Breast epithelium (tissue), 4 donors: ENCODE results near the gene PDE10A. TPM values are rescaled to one million over a fixed set of nuclear protein-coding genes. Genes with fewer than 3 reads are reported as not detected.

ENCODE experiments used
- DNase-seq, 2 donors: peaks; one replicate each; pipeline ENCODE4 v3.0.0-alpha.2; 2019; ENCODE audit warnings: low spot score in 2 of 2
- H3K27ac ChIP-seq, 2 donors: fragments of 200-600 bp; sonication (generic) in 1 of 2; one replicate each; pipeline ENCODE4 v1.5.1; 2016 to 2019; ENCODE audit warnings: mild to moderate bottlenecking in 1 of 2
- H3K27me3 ChIP-seq, 2 donors: fragments of 200-600 bp; sonication (generic) in 1 of 2; one replicate each; pipeline versions ENCODE4 v1.5.1 to v1.6.0; 2017 to 2019; ENCODE audit warnings: control low read depth in 1 of 2, mild to moderate bottlenecking in 1 of 2
- H3K36me3 ChIP-seq: fragments of 200-600 bp; one replicate; pipeline ENCODE4 v1.5.1; 2019
- H3K4me1 ChIP-seq, 2 donors: fragments of 200-600 bp; sonication (generic); one replicate each; pipeline ENCODE4 v1.5.1; 2016 to 2019; ENCODE audit warnings: control low read depth in 1 of 2
- H3K4me3 ChIP-seq, 3 donors: fragments of 200-600 bp; sonication (generic); 1 replicate in 2 of 3; 2 replicates in 1 of 3; pipeline ENCODE4 v1.5.1; 2016 to 2019; ENCODE audit warnings: mild to moderate bottlenecking in 3 of 3, moderate library complexity in 2 of 3
- H3K9me3 ChIP-seq, 2 donors: fragments of 200-600 bp; sonication (generic) in 1 of 2; one replicate each; pipeline ENCODE4 v1.5.1; 2016 to 2019; ENCODE audit warnings: control low read depth in 1 of 2
- POLR2A ChIP-seq: fragments of 450-650 bp; IDR thresholded peaks from one replicate; pipeline ENCODE4 v1.6.1; 2016; ENCODE audit warnings: antibody characterized with exemption, mild to moderate bottlenecking, moderate library complexity
- POLR2AphosphoS5 ChIP-seq, 3 donors: sonication (generic); formaldehyde crosslinking; IDR thresholded peaks; one replicate each; pipeline ENCODE4 v1.6.1; 2017; ENCODE audit warnings: antibody characterized with exemption in 3 of 3
- intact Hi-C: fragments of 100-400 bp; cut with DNase I; formaldehyde crosslinking; loops from one replicate; pipeline ENCODE4 v1.15.1; 2023; ENCODE audit warnings: low total_unique reads
- total RNA-seq, 3 donors: library from RNA; depleted of rRNA; stranded (reverse); fragments of >200 nt; gene quantifications; one replicate each; pipeline ENCODE4 v1.1.0, GENCODE V29; 2016
- TF ChIP-seq, protein P1 (sequence below), 3 donors: fragments of 450-650 bp; IDR thresholded peaks; one replicate each; pipeline ENCODE4 v1.5.1; 2016 to 2017; ENCODE audit warnings: antibody characterized with exemption in 3 of 3, mild to moderate bottlenecking in 3 of 3, moderate library complexity in 3 of 3

Gene PDE10A
- total RNA-seq, 3 donors from 2014 or later, result 2.7 to 22.0 (median 12.6) TPM

GRCh38 chr6:165664559-165665383, 1.7 kb upstream of the PDE10A start:
- intact Hi-C loops, result no loop called here
- Histone ChIP-seq H3K4me1 (peaks cover 8 to 10% of the 10 kb centered on the region in 2 donors), H3K4me3 (peak overlapping the region in 1 of 3 donors; percentile 80), H3K36me3 (no peaks in the 10 kb centered on the region), H3K27me3 (peaks cover 0 to 59% of the 10 kb centered on the region in 2 donors), H3K9me3 (no peaks in the 10 kb centered on the region), H3K27ac (no peak overlapping the region)
- DNase-seq, result no peak
- TF ChIP-seq POLR2A (no peak), POLR2AphosphoS5 (IDR thresholded peaks at IDR 0.05) (no peak)
- TF ChIP-seq, protein P1, sequence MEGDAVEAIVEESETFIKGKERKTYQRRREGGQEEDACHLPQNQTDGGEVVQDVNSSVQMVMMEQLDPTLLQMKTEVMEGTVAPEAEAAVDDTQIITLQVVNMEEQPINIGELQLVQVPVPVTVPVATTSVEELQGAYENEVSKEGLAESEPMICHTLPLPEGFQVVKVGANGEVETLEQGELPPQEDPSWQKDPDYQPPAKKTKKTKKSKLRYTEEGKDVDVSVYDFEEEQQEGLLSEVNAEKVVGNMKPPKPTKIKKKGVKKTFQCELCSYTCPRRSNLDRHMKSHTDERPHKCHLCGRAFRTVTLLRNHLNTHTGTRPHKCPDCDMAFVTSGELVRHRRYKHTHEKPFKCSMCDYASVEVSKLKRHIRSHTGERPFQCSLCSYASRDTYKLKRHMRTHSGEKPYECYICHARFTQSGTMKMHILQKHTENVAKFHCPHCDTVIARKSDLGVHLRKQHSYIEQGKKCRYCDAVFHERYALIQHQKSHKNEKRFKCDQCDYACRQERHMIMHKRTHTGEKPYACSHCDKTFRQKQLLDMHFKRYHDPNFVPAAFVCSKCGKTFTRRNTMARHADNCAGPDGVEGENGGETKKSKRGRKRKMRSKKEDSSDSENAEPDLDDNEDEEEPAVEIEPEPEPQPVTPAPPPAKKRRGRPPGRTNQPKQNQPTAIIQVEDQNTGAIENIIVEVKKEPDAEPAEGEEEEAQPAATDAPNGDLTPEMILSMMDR (IDR thresholded peaks at IDR 0.05), result no peak

DNA sequence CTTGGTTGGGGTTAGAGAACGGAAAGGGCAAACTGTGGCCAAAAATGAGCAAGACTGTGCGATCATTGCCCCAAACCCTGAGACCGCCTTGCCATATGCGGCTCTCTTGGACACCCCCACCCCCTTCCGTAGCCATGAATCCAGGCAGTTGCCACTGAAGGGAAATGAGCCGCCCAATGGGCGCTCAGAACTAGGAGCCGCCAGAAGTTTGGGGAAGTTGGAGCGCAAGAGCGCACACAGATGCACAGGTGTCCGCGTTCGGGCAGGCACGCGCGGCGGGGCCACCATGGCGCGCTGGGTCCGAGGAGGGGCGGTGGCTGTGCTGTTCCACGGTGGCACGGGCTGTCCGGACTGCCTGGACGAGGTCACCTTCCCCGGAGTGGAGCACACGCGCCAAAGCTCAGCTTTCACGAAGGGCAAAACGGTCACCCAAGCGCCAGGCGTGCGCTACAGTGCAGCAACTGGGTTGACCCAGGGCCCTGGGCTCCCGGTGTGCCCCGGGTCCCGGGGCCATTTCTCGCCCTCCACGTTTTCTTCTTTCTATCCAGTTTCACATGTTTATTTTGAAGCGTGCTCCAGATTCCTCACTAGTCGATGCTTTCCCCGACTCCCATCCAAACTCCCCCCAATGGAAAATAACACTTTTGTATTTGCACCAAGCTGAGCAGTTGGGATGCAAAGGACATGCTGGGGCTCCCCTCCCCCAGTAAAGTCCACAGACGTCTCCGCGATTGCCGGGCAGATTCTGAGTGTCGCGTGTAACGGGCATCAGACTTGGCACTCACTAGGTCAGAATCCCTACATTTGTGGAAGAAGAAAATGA, 906 bp upstream of the PDE10A start:
- Histone ChIP-seq H3K27me3 (peaks cover 0 to 65% of the 10 kb centered on the region in 2 donors), H3K4me3 (peak overlapping the region; percentile 59 to 80 (median 66))
- intact Hi-C loops, result no loop called here

GRCh38 chr6:165663377-165663735, 315 bp upstream of the PDE10A start:
- Histone ChIP-seq H3K4me3 (peak overlapping the region; percentile 59 to 80 (median 66)), H3K27me3 (peaks cover 0 to 68% of the 10 kb centered on the region in 2 donors), H3K36me3 (no peaks in the 10 kb centered on the region), H3K27ac (peak overlapping the region in 1 of 2 donors; percentile 70), H3K4me1 (peaks cover 8 to 10% of the 10 kb centered on the region in 2 donors), H3K9me3 (no peaks in the 10 kb centered on the region)
- DNase-seq, result no peak
- intact Hi-C loops, result no loop called here
- TF ChIP-seq POLR2AphosphoS5 (IDR thresholded peaks at IDR 0.05), result no peak
- TF ChIP-seq, protein P1 (IDR thresholded peaks at IDR 0.05), result no peak
- TF ChIP-seq POLR2A, result no peak

More for the DNA sequence above, 906 bp upstream of the PDE10A start:
- no peaks in the 10 kb centered on the region for H3K9me3 ChIP-seq
- no peaks in the 10 kb centered on the region for H3K36me3 ChIP-seq
- H3K27ac ChIP-seq, result peak overlapping the region in 1 of 2 donors; percentile 70
- TF ChIP-seq POLR2AphosphoS5 (IDR thresholded peaks at IDR 0.05) (no peak), POLR2A (no peak)
- TF ChIP-seq, protein P1 (IDR thresholded peaks at IDR 0.05), result no peak
- peaks cover 8 to 10% of the 10 kb centered on the region in 2 donors for H3K4me1 ChIP-seq
- DNase-seq, result no peak

- TF ChIP-seq, protein P1 (IDR thresholded peaks at IDR 0.05), result no peak
- TF ChIP-seq POLR2AphosphoS5 (IDR thresholded peaks at IDR 0.05), result no peak
- no peak for TF ChIP-seq POLR2A
- peaks cover 0 to 68% of the 10 kb centered on the region in 2 donors for H3K27me3 ChIP-seq
- DNase-seq, result no peak
- peak overlapping the region; percentile 59 to 80 (median 66) for H3K4me3 ChIP-seq
- H3K4me1 ChIP-seq, result peaks cover 8 to 10% of the 10 kb centered on the region in 2 donors
- intact Hi-C loops, result no loop called here
- H3K36me3 ChIP-seq, result no peaks in the 10 kb centered on the region
- H3K27ac ChIP-seq, result peak overlapping the region in 1 of 2 donors; percentile 70
- H3K9me3 ChIP-seq, result no peaks in the 10 kb centered on the region
These were observed 846 bp downstream of the PDE10A start for GRCh38 chr6:165662041-165662748.
